HCT116 (cell line): ENCODE results near the gene CACNA2D2. TPM values are rescaled to one million over a fixed set of nuclear protein-coding genes. Genes with fewer than 3 reads are reported as not detected.

ENCODE experiments used
- ATAC-seq: fragments of 200-7000 bp; cut with Tn5 transposase; 2 replicates; pipeline ENCODE4 v1.9.1; 2020; ENCODE audit warnings: mild to moderate bottlenecking, moderate library complexity
- BruUV-seq: library from RNA; stranded (reverse); fragments of 400-500 nt; replicated peaks from 2 replicates; lab custom pipeline; 2021; lab: Mats Ljungman, UMichigan
- CTCF ChIA-PET: fragments of 300-600 bp; sonication (Branson Sonifier 250); formaldehyde crosslinking; loops from one replicate; lab custom pipeline; 2021; ENCODE audit warnings: antibody characterized with exemption; lab: Charles Lee
- POLR2A ChIA-PET: fragments of 300-600, 350-600 bp; sonication (Branson Sonifier 250); formaldehyde crosslinking; loops from one replicate; lab custom pipeline; 2021; ENCODE audit warnings: antibody characterized with exemption; lab: Charles Lee
- RAD21 ChIA-PET, 2 experiments: fragments of 300-600 bp; sonication (Branson Sonifier 250); formaldehyde crosslinking; loops; one replicate each; lab custom pipeline; 2023; ENCODE audit warnings: low total read pairs in 2 of 2; ENCODE audit not compliant: uncharacterized antibody in 2 of 2, unreplicated experiment in 2 of 2, low non-redundant PET in 1 of 2; lab: Charles Lee
- DNase-seq: peaks from one replicate; pipeline ENCODE4 v3.0.0-alpha.2; 2010; ENCODE audit warnings: low read depth, low spot score
- H2AFZ ChIP-seq: fragments of 200-600 bp; shearing (Covaris generic), sonication (generic); 2 replicates; pipeline ENCODE4 v1.6.1; 2017; ENCODE audit warnings: low read depth, mixed run types, mixed read lengths, antibody characterized with exemption, low read length; ENCODE audit not compliant: poor library complexity, severe bottlenecking
- H3K27ac ChIP-seq: 2 replicates; pipeline ENCODE4 v1.5.1; 2012; ENCODE audit warnings: low read depth, low read length
- H3K27me3 ChIP-seq: fragments of 200-600 bp; sonication (generic); 2 replicates; pipeline ENCODE4 v1.6.1; 2016; ENCODE audit warnings: mixed run types, low read length, mixed read lengths; ENCODE audit not compliant: insufficient read depth
- H3K36me3 ChIP-seq, 2 experiments: fragments of 200-500 bp in 1 of 2; fragments of 200-600 bp in 1 of 2; sonication (Bioruptor generic) in 1 of 2; sonication (generic) in 1 of 2; 2 replicates each; pipeline versions ENCODE4 v1.5.1 to v1.6.1; 2014 to 2016; ENCODE audit warnings: low read length in 2 of 2, inconsistent platforms in 1 of 2, mixed read lengths in 1 of 2, mixed run types in 1 of 2; ENCODE audit not compliant: insufficient read depth in 2 of 2, control insufficient read depth in 1 of 2
- H3K4me1 ChIP-seq, 2 experiments: fragments of 200-600 bp in 1 of 2; sonication (generic) in 1 of 2; 2 replicates each; pipeline versions ENCODE4 v1.5.1 to v1.6.1; 2012 to 2017; ENCODE audit warnings: low read length in 2 of 2, inconsistent platforms in 1 of 2, mild to moderate bottlenecking in 1 of 2, mixed read lengths in 1 of 2, mixed run types in 1 of 2, moderate library complexity in 1 of 2; ENCODE audit not compliant: insufficient read depth in 2 of 2, control insufficient read depth in 1 of 2
- H3K4me2 ChIP-seq: fragments of 200-600 bp; sonication (generic); 2 replicates; pipeline ENCODE4 v1.6.1; 2017; ENCODE audit warnings: mixed run types, low read length, mixed read lengths
- H3K4me3 ChIP-seq, 2 experiments: fragments of 200-600 bp in 1 of 2; sonication (generic) in 1 of 2; replicated peaks in 1 of 2; 2 replicates each; pipeline ENCODE4 v1.5.1; 2011 to 2016; ENCODE audit warnings: low read length in 2 of 2, control low read depth in 1 of 2, low read depth in 1 of 2, mild to moderate bottlenecking in 1 of 2, mixed read lengths in 1 of 2, mixed run types in 1 of 2
- H3K79me2 ChIP-seq: fragments of 200-600 bp; sonication (generic); 2 replicates; pipeline ENCODE4 v1.6.1; 2017; ENCODE audit warnings: mild to moderate bottlenecking, mixed run types, low read length, moderate library complexity, mixed read lengths; ENCODE audit not compliant: insufficient read depth
- H3K9ac ChIP-seq: fragments of 200-600 bp; sonication (generic); 2 replicates; pipeline ENCODE4 v1.6.1; 2016; ENCODE audit warnings: low read length, mixed read lengths
- H3K9me2 ChIP-seq: fragments of 200-600 bp; sonication (generic), shearing (Covaris generic); 2 replicates; pipeline ENCODE4 v1.6.1; 2017; ENCODE audit warnings: mixed run types, mild to moderate bottlenecking, moderate library complexity; ENCODE audit not compliant: insufficient read depth
- H3K9me3 ChIP-seq, 2 experiments: fragments of 200-500 bp in 1 of 2; fragments of 200-600 bp in 1 of 2; sonication (Bioruptor generic) in 1 of 2; sonication (generic) in 1 of 2; 2 replicates each; pipeline ENCODE4 v1.6.1; 2014 to 2017; ENCODE audit warnings: low read length in 2 of 2, mixed read lengths in 2 of 2, inconsistent platforms in 1 of 2, low read depth in 1 of 2, mild to moderate bottlenecking in 1 of 2, mixed run types in 1 of 2, moderate library complexity in 1 of 2; ENCODE audit not compliant: control insufficient read depth in 1 of 2, insufficient read depth in 1 of 2
- H4K20me1 ChIP-seq: fragments of 200-600 bp; sonication (generic), shearing (Covaris generic); 2 replicates; pipeline ENCODE4 v1.6.1; 2017; ENCODE audit warnings: mixed run types, mild to moderate bottlenecking, moderate library complexity; ENCODE audit not compliant: insufficient read depth
- CTCF ChIP-seq, 3 experiments: fragments of 200-600 bp in 1 of 3; sonication (generic) in 1 of 3; IDR thresholded peaks in 2 of 3; conservative IDR thresholded peaks in 1 of 3; 2 replicates each; pipeline ENCODE4 v1.5.1; 2012 to 2017; ENCODE audit warnings: low read depth in 2 of 3, low read length in 2 of 3, antibody characterized with exemption in 1 of 3, borderline replicate concordance in 1 of 3, control low read depth in 1 of 3, mild to moderate bottlenecking in 1 of 3, mixed read lengths in 1 of 3, mixed run types in 1 of 3, moderate library complexity in 1 of 3; ENCODE audit not compliant: insufficient read depth in 1 of 3
- RAD21 ChIP-seq: IDR thresholded peaks from 2 replicates; pipeline ENCODE4 v1.6.1; 2012; ENCODE audit warnings: low read depth, mild to moderate bottlenecking
- SIN3A ChIP-seq: IDR thresholded peaks from 2 replicates; pipeline ENCODE4 v1.6.1; 2012; ENCODE audit warnings: low read depth
- TCF7L2 ChIP-seq: IDR thresholded peaks from 2 replicates; pipeline ENCODE4 v1.7.0; 2011; ENCODE audit warnings: borderline replicate concordance, inconsistent platforms; ENCODE audit not compliant: insufficient read depth, insufficient read length; ENCODE audit errors: extremely low read depth
- intact Hi-C: fragments of 100-400 bp; cut with micrococcal nuclease; formaldehyde crosslinking; loops from 2 replicates; pipeline ENCODE4 v1.10.0; 2022
- total RNA-seq: library from RNA; stranded (reverse); gene quantifications from one replicate; pipeline ENCODE4 v1.2.1, GENCODE V29; 2021; ENCODE audit not compliant: unreplicated experiment

The CACNA2D2 gene
- total RNA-seq, 1 experiment from 2014 or later, result 10.2 TPM

- no peaks in the 10 kb centered on the region for H3K27me3 ChIP-seq
- H3K9me3 ChIP-seq, result no peaks in the 10 kb centered on the region
- no peak overlapping the region for H2AFZ ChIP-seq
- H3K9ac ChIP-seq, result no peak overlapping the region
- peaks cover 4% of the 10 kb centered on the region in 2 experiments; a peak in 2 of 4 replicates for H3K4me1 ChIP-seq
- BruUV-seq, result no TSS peak
- ChIA-PET RAD21 (no interaction called here), CTCF (no interaction called here), POLR2A (no interaction called here)
- DNase-seq (no peak), ATAC-seq (peak; percentile 60)
- H3K9me2 ChIP-seq, result no peaks in the 10 kb centered on the region
- no peak overlapping the region for H3K4me3 ChIP-seq
- no peaks in the 10 kb centered on the region for H4K20me1 ChIP-seq
- intact Hi-C loops, result no loop called here
- H3K27ac ChIP-seq, result no peak overlapping the region
- no peaks in the 10 kb centered on the region for H3K36me3 ChIP-seq
- no peaks in the 10 kb centered on the region for H3K79me2 ChIP-seq
- no peak overlapping the region for H3K4me2 ChIP-seq
- TF ChIP-seq SIN3A (no peak), TCF7L2 (no peak), RAD21 (0 out of 2 replicates have a peak, but pooled peaks have one; percentile 20), CTCF (IDR thresholded peaks at IDR 0.05 in 2 of 3, conservative IDR thresholded peaks at IDR 0.05 in 1 of 3; ENCODE audit: borderline replicate concordance in 1 of 3, insufficient read depth in 1 of 3, low read depth in 2 of 3, low read length in 2 of 3) (peak; percentile 6 to 37 (median 34); a peak in 3 of 6 replicates)
These were observed 128.0 kb downstream of the CACNA2D2 start for GRCh38 chr3:50375258-50375931.
